B cell (primary cell): ENCODE results near the gene CBARP.

Experiments
- CTCF ChIP-seq: fragments of 200-600 bp; IDR thresholded peaks from one replicate; pipeline ENCODE4 v1.8.0; 2022; ENCODE audit warnings: antibody characterized with exemption, mild to moderate bottlenecking
- EZH2 ChIP-seq: IDR thresholded peaks from 2 replicates; pipeline ENCODE4 v1.6.1; 2012; ENCODE audit warnings: borderline replicate concordance, low read depth, mild to moderate bottlenecking, moderate library complexity, low read length; ENCODE audit not compliant: insufficient read depth, poor library complexity, severe bottlenecking

- TF ChIP-seq EZH2: no peak
- TF ChIP-seq CTCF: no peak
Measured at GRCh38 chr19:1205114-1206099, 32.4 kb downstream of the CBARP start, which contains the start of gene STK11.
